ENCODE data around the gene STXBP4. TPM values are rescaled to one million over a fixed set of nuclear protein-coding genes. Genes with fewer than 3 reads are reported as not detected.
A peak's percentile ranks its signal among the peaks of the same experiment; 100 is the strongest.

The STXBP4 gene
- total and polyA plus RNA-seq, 4 donors = 5.1 to 22.8 (median 13.7) TPM

- Histone ChIP-seq H3K27ac (ENCODE audit: low read depth, low read length) (no peak overlapping the region), H3K27me3 (ENCODE audit: control insufficient read depth, insufficient read depth, low read length) (no peaks in the 10 kb centered on the region), H3K36me3 (ENCODE audit: control insufficient read depth, insufficient read depth, low read length) (no peaks in the 10 kb centered on the region), H3K4me1 (ENCODE audit: control insufficient read depth, insufficient read depth, low read length) (no peaks in the 10 kb centered on the region), H3K4me3 (ENCODE audit: low read depth, low read length) (no peak overlapping the region), H3K9me3 (ENCODE audit: control insufficient read depth, insufficient read depth, low read length) (no peaks in the 10 kb centered on the region)
- no peak for DNase-seq (ENCODE audit: low read depth in 4 of 6, low spot score in 6 of 6)
Measured at GRCh38 chr17:55121268-55121667, 152.7 kb downstream of the STXBP4 start.

- Histone ChIP-seq H3K4me3 (ENCODE audit: low read depth, low read length) (no peak overlapping the region), H3K9me3 (ENCODE audit: control insufficient read depth, insufficient read depth, low read length) (no peaks in the 10 kb centered on the region), H3K27me3 (ENCODE audit: control insufficient read depth, insufficient read depth, low read length) (no peaks in the 10 kb centered on the region), H3K27ac (ENCODE audit: low read depth, low read length) (no peak overlapping the region), H3K36me3 (ENCODE audit: control insufficient read depth, insufficient read depth, low read length) (no peaks in the 10 kb centered on the region), H3K4me1 (ENCODE audit: control insufficient read depth, insufficient read depth, low read length) (no peaks in the 10 kb centered on the region)
- no peak for DNase-seq (ENCODE audit: low read depth in 4 of 6, low spot score in 6 of 6)
- WGBS (ENCODE audit: insufficient coverage) = no CpG with 5 or more reads among the region's 2 CpGs
Measured at GRCh38 chr17:55122114-55122513, 153.5 kb downstream of the STXBP4 start.

GRCh38 chr17:55124730-55125360 is 156.3 kb downstream of the STXBP4 start:
- H3K4me3 ChIP-seq (ENCODE audit: low read depth, low read length) = no peak overlapping the region
- WGBS (ENCODE audit: insufficient coverage) = no CpG with 5 or more reads among the region's 3 CpGs
- no peak for DNase-seq (ENCODE audit: low read depth in 4 of 6, low spot score in 6 of 6)
- no peaks in the 10 kb centered on the region for H3K36me3 ChIP-seq (ENCODE audit: control insufficient read depth, insufficient read depth, low read length)
- H3K27me3 ChIP-seq (ENCODE audit: control insufficient read depth, insufficient read depth, low read length) = no peaks in the 10 kb centered on the region
- no peaks in the 10 kb centered on the region for H3K4me1 ChIP-seq (ENCODE audit: control insufficient read depth, insufficient read depth, low read length)
- no peak overlapping the region for H3K27ac ChIP-seq (ENCODE audit: low read depth, low read length)
- no peaks in the 10 kb centered on the region for H3K9me3 ChIP-seq (ENCODE audit: control insufficient read depth, insufficient read depth, low read length)

GRCh38 chr17:55133583-55133982 is 165.0 kb downstream of the STXBP4 start:
- Histone ChIP-seq H3K36me3 (ENCODE audit: control insufficient read depth, insufficient read depth, low read length) (no peaks in the 10 kb centered on the region), H3K27me3 (ENCODE audit: control insufficient read depth, insufficient read depth, low read length) (no peaks in the 10 kb centered on the region), H3K4me1 (ENCODE audit: control insufficient read depth, insufficient read depth, low read length) (no peaks in the 10 kb centered on the region), H3K9me3 (ENCODE audit: control insufficient read depth, insufficient read depth, low read length) (no peaks in the 10 kb centered on the region), H3K27ac (ENCODE audit: low read depth, low read length) (no peak overlapping the region), H3K4me3 (ENCODE audit: low read depth, low read length) (no peak overlapping the region)
- WGBS (ENCODE audit: insufficient coverage) = 50% methylated on average over 2 of the region's 2 CpGs
- DNase-seq (ENCODE audit: low read depth in 4 of 6, low spot score in 6 of 6) = no peak

- Histone ChIP-seq H3K4me3 (ENCODE audit: low read depth, low read length) (no peak overlapping the region), H3K4me1 (ENCODE audit: control insufficient read depth, insufficient read depth, low read length) (no peaks in the 10 kb centered on the region), H3K9me3 (ENCODE audit: control insufficient read depth, insufficient read depth, low read length) (no peaks in the 10 kb centered on the region), H3K27me3 (ENCODE audit: control insufficient read depth, insufficient read depth, low read length) (no peaks in the 10 kb centered on the region), H3K27ac (ENCODE audit: low read depth, low read length) (no peak overlapping the region), H3K36me3 (ENCODE audit: control insufficient read depth, insufficient read depth, low read length) (no peaks in the 10 kb centered on the region)
- no CpG with 5 or more reads among the region's 1 CpG for WGBS (ENCODE audit: insufficient coverage)
- DNase-seq (ENCODE audit: low read depth in 4 of 6, low spot score in 6 of 6) = no peak
Measured at GRCh38 chr17:55134486-55135157, 166.1 kb downstream of the STXBP4 start.

GRCh38 chr17:55140809-55141208 is 172.2 kb downstream of the STXBP4 start:
- Histone ChIP-seq H3K36me3 (ENCODE audit: control insufficient read depth, insufficient read depth, low read length) (no peaks in the 10 kb centered on the region), H3K27ac (ENCODE audit: low read depth, low read length) (no peak overlapping the region), H3K27me3 (ENCODE audit: control insufficient read depth, insufficient read depth, low read length) (no peaks in the 10 kb centered on the region), H3K9me3 (ENCODE audit: control insufficient read depth, insufficient read depth, low read length) (no peaks in the 10 kb centered on the region), H3K4me1 (ENCODE audit: control insufficient read depth, insufficient read depth, low read length) (no peaks in the 10 kb centered on the region), H3K4me3 (ENCODE audit: low read depth, low read length) (no peak overlapping the region)
- DNase-seq (ENCODE audit: low read depth in 4 of 6, low spot score in 6 of 6) = peak in 1 of 6 donors; percentile 61

- Histone ChIP-seq H3K27ac (ENCODE audit: low read depth, low read length) (no peak overlapping the region), H3K9me3 (ENCODE audit: control insufficient read depth, insufficient read depth, low read length) (no peaks in the 10 kb centered on the region), H3K36me3 (ENCODE audit: control insufficient read depth, insufficient read depth, low read length) (no peaks in the 10 kb centered on the region), H3K4me3 (ENCODE audit: low read depth, low read length) (no peak overlapping the region), H3K4me1 (ENCODE audit: control insufficient read depth, insufficient read depth, low read length) (no peaks in the 10 kb centered on the region), H3K27me3 (ENCODE audit: control insufficient read depth, insufficient read depth, low read length) (no peaks in the 10 kb centered on the region)
- DNase-seq (ENCODE audit: low read depth in 4 of 6, low spot score in 6 of 6) = no peak
Measured at GRCh38 chr17:55144518-55144917, 176.0 kb downstream of the STXBP4 start.

- Histone ChIP-seq H3K4me3 (ENCODE audit: low read depth, low read length) (no peak overlapping the region), H3K36me3 (ENCODE audit: control insufficient read depth, insufficient read depth, low read length) (no peaks in the 10 kb centered on the region), H3K9me3 (ENCODE audit: control insufficient read depth, insufficient read depth, low read length) (no peaks in the 10 kb centered on the region), H3K4me1 (ENCODE audit: control insufficient read depth, insufficient read depth, low read length) (no peaks in the 10 kb centered on the region), H3K27me3 (ENCODE audit: control insufficient read depth, insufficient read depth, low read length) (no peaks in the 10 kb centered on the region), H3K27ac (ENCODE audit: low read depth, low read length) (no peak overlapping the region)
- DNase-seq (ENCODE audit: low read depth in 4 of 6, low spot score in 6 of 6) = no peak
Measured at GRCh38 chr17:55149485-55149884, 180.9 kb downstream of the STXBP4 start.

GRCh38 chr17:55152236-55152635 is 183.7 kb downstream of the STXBP4 start:
- Histone ChIP-seq H3K27ac (ENCODE audit: low read depth, low read length) (no peak overlapping the region), H3K27me3 (ENCODE audit: control insufficient read depth, insufficient read depth, low read length) (no peaks in the 10 kb centered on the region), H3K4me3 (ENCODE audit: low read depth, low read length) (no peak overlapping the region), H3K36me3 (ENCODE audit: control insufficient read depth, insufficient read depth, low read length) (no peaks in the 10 kb centered on the region), H3K4me1 (ENCODE audit: control insufficient read depth, insufficient read depth, low read length) (no peaks in the 10 kb centered on the region), H3K9me3 (ENCODE audit: control insufficient read depth, insufficient read depth, low read length) (no peaks in the 10 kb centered on the region)
- DNase-seq (ENCODE audit: low read depth in 4 of 6, low spot score in 6 of 6) = no peak
- 100% methylated on average over 1 of the region's 4 CpGs for WGBS (ENCODE audit: insufficient coverage)

GRCh38 chr17:55154101-55154500 is 185.5 kb downstream of the STXBP4 start:
- WGBS (ENCODE audit: insufficient coverage) = no CpG with 5 or more reads among the region's 2 CpGs
- H3K4me1 ChIP-seq (ENCODE audit: control insufficient read depth, insufficient read depth, low read length) = no peaks in the 10 kb centered on the region

More at GRCh38 chr17:55154101-55154500, 185.5 kb downstream of the STXBP4 start:
- Histone ChIP-seq H3K9me3 (ENCODE audit: control insufficient read depth, insufficient read depth, low read length) (no peaks in the 10 kb centered on the region), H3K36me3 (ENCODE audit: control insufficient read depth, insufficient read depth, low read length) (no peaks in the 10 kb centered on the region), H3K4me3 (ENCODE audit: low read depth, low read length) (no peak overlapping the region), H3K27me3 (ENCODE audit: control insufficient read depth, insufficient read depth, low read length) (no peaks in the 10 kb centered on the region), H3K27ac (ENCODE audit: low read depth, low read length) (no peak overlapping the region)
- no peak for DNase-seq (ENCODE audit: low read depth in 4 of 6, low spot score in 6 of 6)
